GDM1 (cell line): ENCODE results near the gene ACCS.

Source experiments
- DNase-seq: peaks from one replicate; lab custom pipeline; 2025; lab: John Stamatoyannopoulos, UW

ACCS gene

GRCh38 chr11:44065841-44066731 lies at the start of gene ACCS:
ACCS (plus strand) TSS chr11:44066270; CDS start chr11:44067628, 1,358 bp downstream.
- peak; percentile 68 for DNase-seq

- DNase-seq: no peak
Observed at GRCh38 chr11:44016546-44017442, 49.3 kb upstream of the ACCS start.

GRCh38 chr11:44017443-44018126 lies 48.5 kb upstream of the ACCS start:
- no peak for DNase-seq

- DNase-seq: no peak
Observed at GRCh38 chr11:44018127-44018521, 47.9 kb upstream of the ACCS start.

GRCh38 chr11:44018829-44019228 lies 47.2 kb upstream of the ACCS start:
- DNase-seq: no peak

- no peak for DNase-seq
Observed at GRCh38 chr11:44024977-44025376, 41.1 kb upstream of the ACCS start.

- DNase-seq: no peak
Observed at GRCh38 chr11:44025727-44026126, 40.3 kb upstream of the ACCS start.

GRCh38 chr11:44028401-44028800 lies 37.7 kb upstream of the ACCS start:
- no peak for DNase-seq

- DNase-seq: no peak
Observed at GRCh38 chr11:44028816-44029506, 37.1 kb upstream of the ACCS start.

- no peak for DNase-seq
Observed at GRCh38 chr11:44029507-44029845, 36.6 kb upstream of the ACCS start.

GRCh38 chr11:44029977-44030911 lies 35.8 kb upstream of the ACCS start:
- DNase-seq: no peak

- DNase-seq: no peak
Observed at GRCh38 chr11:44030996-44031395, 35.1 kb upstream of the ACCS start.

GRCh38 chr11:44031549-44031948 lies 34.5 kb upstream of the ACCS start:
- no peak for DNase-seq

GRCh38 chr11:44032299-44033085 lies 33.6 kb upstream of the ACCS start:
- DNase-seq: no peak

- DNase-seq: no peak
Observed at GRCh38 chr11:44033411-44033850, 32.6 kb upstream of the ACCS start.

GRCh38 chr11:44033856-44034255 lies 32.2 kb upstream of the ACCS start:
- no peak for DNase-seq

GRCh38 chr11:44034639-44035038 lies 31.4 kb upstream of the ACCS start:
- no peak for DNase-seq

GRCh38 chr11:44036811-44037657 lies 29.0 kb upstream of the ACCS start:
- peak; percentile 14 for DNase-seq

GRCh38 chr11:44037658-44037998 lies 28.4 kb upstream of the ACCS start:
- DNase-seq: no peak
